ENCODE measurements around the gene CHCHD3.
"Not testable (repeated sequence)": the region's sequence is repeated elsewhere in the genome, so short reads cannot be mapped to it uniquely, and the experiment has no call there.

The CHCHD3 gene

DNA sequence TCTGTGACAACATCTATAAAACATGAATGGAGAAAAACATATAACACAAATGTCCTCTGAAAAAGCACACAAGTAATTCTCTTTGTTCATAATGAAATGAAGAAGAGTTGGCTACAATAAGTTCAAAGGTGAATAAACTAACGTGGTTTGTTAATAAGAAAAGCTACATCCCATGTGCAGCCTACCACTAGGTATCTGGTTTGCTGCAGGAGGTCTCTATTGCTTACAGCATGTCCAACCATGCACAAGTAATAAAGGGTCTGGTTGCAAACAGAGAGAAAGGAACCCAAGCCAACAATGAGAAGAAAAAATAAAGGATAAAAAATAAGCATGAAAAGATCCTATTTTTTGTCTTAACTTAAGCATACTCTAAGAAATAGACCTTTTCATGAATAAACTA, 139.2 kb downstream of the CHCHD3 start:
- no peak for FAIRE-seq

DNA sequence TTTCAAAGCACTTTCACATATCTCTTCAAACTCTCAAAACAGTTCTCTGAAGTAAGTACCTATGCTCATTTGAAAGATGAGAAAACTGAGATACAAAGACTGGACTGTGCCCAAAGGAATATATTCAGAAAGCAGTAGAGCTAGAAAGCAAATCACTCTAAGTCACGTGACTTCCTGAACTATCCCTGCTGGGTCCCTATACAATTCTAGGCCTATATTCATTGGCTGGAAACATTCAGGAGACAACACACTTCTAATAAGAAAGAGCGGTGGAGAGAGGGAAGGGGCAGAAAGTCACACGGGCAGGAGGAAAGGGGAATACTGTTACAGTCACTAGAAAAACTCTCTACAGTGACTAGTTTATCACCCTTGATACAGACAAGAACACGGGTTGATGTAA, 140.0 kb downstream of the CHCHD3 start:
- no peak for FAIRE-seq

DNA sequence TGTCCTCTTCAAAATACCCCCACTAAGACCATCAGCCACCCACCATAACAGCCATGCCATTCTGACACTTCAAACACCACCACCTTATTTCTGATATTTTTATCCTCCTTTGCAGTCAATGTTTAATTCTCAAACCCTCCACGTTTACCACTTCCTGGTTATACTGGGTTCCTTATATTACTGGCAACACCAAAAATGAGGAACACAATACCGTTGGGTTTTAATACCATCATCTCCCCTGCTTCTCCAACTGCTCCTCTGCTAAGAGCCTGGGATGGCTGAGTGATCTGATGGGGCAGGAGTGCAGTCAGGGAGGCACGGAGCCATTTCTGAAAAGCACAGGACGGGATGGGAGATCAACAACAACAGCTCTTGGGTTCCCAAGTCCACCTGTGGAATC, 140.5 kb downstream of the CHCHD3 start:
- FAIRE-seq: no peak

DNA sequence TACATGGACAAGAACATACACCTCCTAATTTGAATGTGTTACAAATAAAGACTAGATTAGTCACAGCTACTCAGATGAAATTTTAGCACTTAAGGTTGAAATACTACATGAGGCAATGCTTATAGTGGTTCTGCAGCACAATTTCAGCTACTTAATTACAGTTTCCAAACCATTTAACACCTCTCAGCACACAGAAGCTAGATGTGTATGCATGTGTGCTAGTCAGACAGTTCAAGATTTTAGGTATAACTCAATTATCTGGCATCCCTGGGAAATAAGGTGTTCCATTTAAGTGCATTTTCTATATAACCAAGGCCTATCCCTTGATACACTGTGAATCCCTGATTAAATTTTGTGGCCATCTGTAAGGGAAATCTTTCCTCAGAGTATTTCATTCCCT, 141.8 kb downstream of the CHCHD3 start:
- FAIRE-seq: no peak

DNA sequence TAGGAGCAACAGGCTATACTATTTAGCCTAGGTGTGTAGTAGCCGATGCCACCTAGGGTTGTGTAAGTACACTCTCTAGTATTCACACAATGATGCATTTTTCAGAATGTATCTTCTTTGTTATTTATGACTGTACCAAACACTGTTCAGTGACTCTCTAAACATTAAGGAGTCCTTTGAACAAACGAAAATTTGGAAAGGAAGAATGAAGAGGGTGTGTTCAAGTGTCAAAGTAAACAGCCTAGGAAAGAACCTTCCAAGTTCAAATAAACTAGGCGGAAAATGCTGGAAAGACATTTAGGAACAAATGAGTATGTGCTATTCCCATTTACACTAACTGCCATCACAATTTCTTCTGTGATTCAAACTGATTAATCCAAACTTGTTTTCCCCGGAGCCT, 142.4 kb downstream of the CHCHD3 start:
- no peak for FAIRE-seq

DNA sequence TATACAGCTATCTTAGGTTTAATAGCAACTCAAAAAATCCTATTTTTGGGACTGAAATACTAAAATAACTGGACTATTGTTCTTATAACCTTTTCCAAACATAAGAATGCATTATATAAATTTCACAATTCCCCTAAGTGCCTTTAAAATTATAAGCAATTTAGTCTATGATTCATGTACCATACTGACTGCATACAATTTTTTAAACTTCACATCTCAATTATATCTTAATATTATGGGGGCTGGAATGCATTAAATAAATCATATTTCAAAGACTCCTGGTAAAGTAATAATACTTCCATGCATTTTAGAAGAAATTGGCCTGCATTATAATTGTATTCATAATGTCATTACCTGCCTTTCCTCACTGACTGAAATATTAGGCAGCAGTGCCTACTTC, 144.6 kb downstream of the CHCHD3 start:
- FAIRE-seq: no peak

DNA sequence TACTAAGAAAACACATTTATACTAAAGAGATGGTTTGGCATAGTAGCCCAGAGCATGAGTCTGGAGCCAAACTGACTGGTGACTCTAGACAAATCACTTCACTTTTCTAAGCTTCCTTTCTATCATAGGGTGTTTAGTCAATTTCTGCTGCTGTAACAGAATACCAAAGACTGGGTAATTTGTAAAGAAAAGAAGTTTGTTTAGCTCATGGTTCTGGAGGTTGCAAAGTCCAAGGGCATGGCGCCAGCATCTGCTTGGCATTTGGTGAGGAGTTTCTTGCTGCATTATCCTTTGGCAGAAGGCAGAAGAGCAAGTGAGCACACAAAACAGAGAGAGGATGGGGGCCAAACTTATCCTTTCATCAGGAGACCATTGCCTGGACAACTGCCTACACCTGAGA, 146.3 kb downstream of the CHCHD3 start:
- FAIRE-seq: no peak

DNA sequence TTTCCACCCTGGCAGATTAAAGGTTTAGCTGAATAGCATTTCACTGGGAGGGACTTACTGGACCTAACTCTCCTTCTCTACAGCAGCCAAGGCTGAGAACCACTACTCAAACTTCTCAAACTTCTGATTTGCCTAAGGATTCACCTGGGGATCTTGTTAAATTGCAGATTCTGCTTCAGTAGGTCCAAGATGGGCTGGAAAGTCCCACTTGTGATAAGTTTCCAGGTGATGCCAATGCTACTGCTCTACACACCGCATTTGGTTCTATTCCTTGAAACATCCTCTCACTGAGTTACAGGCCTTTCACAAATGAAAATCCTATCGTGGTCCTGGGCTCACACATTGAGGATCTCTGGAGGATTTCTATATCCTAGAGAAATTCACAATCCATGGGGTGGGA, 147.9 kb downstream of the CHCHD3 start:
- FAIRE-seq: no peak

DNA sequence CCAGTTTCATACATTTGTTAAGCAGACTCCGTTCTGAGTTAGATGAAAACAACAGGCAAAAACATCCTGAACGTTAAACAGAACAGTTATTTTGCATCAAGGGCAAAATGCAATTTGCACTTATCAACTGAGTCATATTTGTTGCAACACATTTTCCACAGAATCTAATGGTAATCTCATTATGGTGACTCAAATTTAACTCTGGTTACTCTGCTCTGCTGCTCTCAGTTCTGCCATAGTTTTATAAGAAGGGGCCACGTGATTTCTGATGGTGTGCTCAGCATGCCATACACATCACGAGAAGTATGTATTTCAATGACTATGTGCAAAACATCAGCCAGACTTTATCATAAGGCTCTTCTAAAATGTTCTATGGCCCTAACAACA, 148.8 kb downstream of the CHCHD3 start:
- FAIRE-seq: no peak

DNA sequence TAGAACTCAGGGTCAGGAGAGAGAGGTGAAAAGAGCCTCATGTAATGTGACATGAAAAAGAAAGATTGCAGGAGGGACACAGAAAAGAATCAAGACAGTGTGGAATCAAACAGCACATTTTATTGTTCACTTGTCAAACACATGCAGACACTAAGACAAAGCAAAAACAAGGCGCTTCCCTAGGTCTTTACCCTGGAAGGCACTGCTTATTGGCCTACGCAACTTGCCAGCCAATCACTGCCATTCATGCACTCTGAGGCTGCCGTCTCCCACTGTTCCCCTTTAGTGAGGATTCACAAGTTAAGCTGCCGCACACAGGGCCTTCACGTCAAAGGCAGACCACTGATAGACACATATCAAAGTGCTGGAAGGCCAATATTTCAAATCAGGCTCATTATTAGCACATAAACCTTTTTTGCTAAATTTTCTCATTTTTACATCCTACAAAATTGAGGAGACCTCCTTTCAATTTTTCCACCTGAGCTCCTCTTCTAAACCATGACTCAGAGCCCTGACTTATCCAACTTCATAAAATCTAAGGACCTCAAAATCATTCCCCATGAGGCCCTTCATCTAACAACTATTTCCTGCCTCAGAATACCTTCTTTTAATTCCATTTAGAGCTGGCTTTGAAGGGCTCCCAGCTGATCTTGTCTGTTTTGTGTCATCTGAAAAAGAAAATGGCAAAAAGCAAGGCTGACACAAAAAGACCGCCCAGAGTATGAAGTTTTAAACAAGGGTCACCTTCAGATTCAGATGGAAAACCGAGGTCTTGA, 149.4 kb downstream of the CHCHD3 start:
- FAIRE-seq: no peak

DNA sequence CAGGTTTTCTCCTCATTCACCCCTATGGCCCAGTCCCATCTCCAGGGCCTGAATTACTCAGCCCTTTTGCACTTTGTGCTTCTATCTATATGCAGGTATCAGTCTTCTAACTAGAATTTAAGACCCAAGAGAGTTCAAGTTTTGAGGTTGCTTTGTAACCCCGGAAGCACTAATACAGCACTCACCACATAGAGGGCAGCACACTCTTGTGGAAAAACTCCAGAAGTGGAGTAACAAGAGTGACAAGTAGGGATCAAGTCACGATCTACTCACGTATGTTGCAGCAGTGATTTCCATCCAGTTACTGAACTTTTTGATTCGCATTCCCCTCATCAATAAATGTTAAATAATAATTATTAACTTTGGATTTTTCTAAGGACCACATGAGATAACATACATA, 151.0 kb downstream of the CHCHD3 start:
- no peak for FAIRE-seq

DNA sequence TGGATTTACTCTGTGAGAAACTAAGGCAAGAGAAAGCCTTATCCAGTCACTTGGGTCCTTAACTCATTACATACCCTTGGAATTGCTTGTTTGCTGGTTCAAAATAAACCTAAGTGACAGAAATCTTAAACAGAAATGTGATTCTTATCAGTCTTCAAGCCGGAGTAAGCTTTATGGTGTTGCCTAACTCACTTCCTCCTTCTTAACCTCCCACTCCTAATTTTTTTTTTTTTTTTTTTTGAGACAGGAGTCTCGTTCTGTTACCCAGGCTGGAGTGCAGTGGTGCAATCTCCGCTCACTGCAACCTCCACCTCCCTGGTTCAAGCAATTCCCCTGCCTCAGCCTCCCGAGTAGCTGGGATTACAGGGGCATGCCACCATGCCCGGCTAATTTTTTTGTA, 151.9 kb downstream of the CHCHD3 start:
- FAIRE-seq: not testable (repeated sequence)

DNA sequence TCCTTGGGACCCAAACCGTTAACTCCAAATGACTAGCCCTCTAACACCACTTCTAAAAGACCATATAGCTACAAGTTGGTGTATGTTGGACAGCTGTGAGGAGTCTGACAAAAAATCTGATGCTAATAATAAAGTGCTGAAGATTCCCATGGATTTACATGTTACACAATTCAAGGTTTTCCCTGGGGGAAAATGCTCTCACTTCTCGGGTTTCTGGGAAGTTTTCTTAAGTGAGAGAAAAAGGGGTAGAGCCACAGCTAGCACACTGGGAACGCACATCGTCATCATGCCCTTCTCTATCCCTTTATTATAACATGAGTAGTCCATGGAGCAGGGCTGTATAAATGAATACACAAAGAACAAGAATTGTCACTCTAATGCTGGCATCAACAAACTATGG, 162.1 kb downstream of the CHCHD3 start:
- no peak for FAIRE-seq

DNA sequence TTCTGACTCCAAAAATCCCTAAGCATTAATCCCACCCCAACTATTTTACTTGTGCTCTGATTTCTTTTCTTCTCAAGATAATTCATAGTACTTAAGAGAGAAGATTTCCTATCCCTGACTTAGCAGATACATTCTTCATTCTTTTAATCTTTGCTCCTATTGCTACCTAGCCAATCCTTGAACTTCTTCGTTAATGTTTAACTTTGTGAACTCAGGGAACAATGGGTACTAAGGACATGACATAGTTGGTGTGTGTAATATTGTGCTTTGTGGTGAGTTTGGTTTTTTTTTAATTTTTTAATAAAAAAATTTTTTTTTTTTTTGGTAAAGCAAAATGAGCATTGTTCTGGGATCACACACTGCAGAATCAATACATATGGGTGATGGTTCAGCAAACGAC, 166.2 kb downstream of the CHCHD3 start:
- no peak for FAIRE-seq

DNA sequence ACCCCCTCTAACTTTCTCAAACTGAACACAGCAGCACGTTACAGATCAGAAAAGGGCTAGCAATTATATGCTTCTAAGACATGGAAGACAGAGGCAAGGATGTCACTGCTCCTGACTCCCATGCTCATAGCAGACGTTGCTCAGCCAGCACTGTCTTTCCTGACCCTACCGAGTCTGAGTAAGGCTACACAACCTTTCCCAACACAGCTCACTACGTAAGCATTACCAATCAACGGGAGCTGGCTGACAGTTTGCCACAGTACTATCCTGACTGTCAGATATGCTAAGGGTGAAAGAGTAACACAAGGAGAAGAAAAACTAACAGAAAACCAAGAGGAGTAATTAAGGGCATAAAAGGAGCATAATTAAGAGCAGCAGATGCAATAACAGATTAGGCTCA, 171.2 kb downstream of the CHCHD3 start:
- no peak for FAIRE-seq

DNA sequence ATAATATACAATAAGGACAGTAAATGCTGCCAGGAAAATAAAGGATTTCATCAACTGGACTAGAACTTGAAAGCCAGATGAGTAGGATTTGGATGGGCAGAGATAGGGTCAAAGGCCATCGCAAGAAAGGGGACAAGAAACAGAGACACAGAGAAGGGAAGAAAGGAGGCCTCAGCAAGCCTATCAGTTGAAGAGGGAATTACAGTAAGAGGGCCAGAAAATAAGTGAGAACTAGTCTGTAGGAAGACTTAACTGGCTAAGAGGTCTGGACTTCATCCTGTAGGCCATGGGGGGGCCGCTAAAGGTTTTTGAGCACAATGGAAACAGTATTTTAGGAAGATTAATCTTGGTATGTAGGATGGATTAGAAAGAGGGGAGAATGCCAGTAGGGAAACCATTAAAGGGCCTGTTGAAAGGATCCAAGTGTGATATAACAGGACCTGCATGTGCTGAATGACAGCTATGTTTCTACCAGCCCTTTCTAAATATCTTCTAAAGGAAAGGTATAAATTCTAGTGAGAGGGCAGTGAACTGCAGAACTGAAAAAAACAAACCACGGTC, 174.4 kb downstream of the CHCHD3 start:
- no peak for FAIRE-seq

DNA sequence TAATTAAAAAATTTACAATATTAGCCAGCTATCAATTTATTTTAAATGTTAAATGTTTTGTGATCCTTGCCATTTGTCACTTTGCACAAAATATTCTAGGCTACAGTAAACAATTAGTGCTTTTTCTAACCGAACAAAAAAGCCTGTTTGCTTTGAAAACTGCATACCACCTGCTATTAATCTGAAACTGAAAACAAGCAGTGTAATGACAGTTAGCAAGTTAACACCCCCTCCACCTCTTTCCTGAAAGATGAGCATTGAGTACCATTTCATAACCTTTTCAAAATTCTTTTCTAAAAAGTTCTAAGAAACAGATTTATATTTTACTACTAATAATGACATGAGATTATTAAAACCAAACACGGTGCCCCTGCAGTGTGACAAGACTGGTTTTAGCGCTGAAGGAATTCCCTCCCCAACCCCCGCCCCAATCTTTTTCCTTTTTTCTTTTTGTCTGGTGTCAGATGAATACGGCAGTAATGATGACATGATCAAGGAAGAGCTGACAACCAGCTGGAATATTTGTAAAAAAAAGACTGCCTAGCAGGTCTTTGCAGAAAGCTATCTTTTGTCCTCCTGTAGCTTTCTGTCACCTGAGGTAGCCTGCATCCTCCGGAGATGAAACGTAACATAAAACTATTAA, 175.6 kb downstream of the CHCHD3 start:
- no peak for FAIRE-seq

DNA sequence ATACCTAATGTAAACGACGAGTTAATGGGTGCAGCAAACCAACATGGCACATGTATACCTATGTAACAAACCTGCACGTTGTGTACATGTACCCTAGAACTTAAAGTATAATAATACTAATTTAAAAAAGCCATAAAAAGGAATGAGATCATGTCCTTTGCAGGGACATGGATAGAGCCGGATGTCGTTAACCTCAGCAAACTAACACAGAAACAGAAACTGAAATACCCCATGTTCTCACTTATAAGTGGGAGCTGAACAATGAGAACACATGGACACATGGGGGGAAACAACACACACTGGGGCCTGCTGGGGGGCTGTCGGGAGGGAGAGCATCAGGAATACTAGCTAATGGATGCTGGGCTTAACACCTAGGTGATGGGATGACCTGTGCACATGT, 176.8 kb downstream of the CHCHD3 start:
- not testable (repeated sequence) for FAIRE-seq

DNA sequence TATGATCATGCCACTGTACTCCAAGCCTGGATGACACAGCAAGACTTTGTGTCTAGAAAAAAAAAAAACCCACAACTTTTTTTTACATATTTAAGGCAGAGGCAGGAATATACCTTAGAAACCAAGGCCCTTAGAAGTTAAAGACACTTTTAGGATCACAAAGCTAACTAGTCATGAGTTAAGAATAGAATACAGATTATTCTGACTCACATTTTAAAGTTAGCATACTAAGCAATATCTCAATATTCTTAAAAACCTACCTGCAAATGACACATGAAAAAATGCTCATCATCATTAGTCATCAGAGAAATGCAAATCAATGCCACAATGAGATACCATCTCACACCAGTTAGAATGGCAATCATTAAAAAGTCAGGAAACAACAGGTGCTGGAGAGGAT, 177.7 kb downstream of the CHCHD3 start:
- FAIRE-seq: no peak

DNA sequence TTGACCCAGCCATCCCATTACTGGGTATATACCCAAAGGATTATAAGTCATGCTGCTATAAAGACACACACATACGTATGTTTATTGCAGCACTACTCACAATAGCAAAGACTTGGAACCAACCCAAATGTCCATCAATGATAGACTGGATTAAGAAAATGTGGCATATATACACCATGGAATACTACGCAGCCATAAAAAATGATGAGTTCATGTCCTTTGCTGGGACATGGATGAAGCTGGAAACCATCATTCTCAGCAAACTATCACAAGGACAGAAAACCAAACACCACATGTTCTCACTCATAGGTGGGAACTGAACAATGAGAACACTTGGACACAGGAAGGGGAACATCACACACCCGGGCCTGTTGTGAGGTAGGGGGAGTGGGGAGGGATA, 179.6 kb downstream of the CHCHD3 start:
- FAIRE-seq: not testable (repeated sequence)

DNA sequence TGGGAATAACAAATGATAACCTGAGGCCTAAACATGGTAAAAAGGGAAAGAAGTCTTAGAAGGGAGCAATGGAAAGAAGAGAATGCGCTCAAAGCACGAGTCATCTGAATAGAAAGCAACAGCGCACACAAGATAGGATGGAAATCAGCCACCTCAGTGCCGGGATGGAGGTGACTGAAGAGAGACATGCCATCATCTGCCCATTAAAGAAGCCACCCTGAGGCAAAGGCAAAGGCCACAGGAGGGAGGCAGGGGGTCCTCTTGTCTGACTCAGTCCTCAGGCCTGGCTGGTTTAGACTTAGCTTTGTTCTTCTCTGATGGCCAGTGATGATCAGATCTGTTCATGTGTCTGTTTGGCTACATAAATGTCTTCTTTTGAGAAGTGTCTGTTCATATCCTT, 180.6 kb downstream of the CHCHD3 start:
- FAIRE-seq: no peak

DNA sequence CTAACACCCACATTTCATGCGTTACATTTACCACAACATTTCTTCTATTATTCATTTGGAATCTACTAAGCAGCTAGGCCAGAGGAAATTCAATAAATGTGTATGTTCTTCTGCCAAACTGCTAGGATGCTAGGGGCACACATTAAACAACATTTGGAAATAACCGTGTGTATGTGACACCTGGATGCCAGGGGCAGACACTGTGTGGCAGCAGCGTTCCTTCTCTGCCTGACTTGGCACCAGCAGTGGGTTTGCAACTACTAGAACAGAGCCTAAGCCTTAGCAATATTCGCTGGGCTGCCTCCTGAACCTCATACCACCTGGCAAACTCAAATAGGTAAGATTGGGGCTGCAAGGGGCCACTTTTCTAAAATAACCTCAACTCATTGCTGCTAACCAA, 182.1 kb downstream of the CHCHD3 start:
- FAIRE-seq: no peak

DNA sequence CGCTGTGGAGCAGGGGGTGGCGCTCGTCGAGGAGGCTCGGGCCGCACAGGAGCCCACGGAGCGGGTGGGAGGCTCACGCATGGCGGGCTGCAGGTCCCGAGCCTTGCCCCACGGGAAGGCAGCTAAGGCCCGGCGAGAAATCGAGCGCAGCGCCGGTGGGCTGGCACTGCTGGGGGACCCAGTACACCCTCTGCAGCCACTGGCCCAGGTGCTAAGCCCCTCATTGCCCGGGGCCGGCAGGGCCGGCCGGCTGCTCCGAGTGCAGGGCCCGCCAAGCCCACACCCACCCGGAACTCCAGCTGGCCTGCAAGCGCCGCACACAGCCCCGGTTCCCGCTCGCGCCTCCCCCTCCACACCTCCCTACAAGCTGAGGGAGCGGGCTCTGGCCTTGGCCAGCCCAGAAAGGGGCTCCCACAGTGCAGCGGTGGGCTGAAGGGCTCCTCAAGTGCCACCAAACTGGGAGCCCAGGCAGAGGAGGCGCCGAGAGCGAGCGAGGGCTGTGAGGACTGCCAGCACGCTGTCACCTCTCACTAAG, 183.2 kb downstream of the CHCHD3 start:
- FAIRE-seq: not testable (repeated sequence)

DNA sequence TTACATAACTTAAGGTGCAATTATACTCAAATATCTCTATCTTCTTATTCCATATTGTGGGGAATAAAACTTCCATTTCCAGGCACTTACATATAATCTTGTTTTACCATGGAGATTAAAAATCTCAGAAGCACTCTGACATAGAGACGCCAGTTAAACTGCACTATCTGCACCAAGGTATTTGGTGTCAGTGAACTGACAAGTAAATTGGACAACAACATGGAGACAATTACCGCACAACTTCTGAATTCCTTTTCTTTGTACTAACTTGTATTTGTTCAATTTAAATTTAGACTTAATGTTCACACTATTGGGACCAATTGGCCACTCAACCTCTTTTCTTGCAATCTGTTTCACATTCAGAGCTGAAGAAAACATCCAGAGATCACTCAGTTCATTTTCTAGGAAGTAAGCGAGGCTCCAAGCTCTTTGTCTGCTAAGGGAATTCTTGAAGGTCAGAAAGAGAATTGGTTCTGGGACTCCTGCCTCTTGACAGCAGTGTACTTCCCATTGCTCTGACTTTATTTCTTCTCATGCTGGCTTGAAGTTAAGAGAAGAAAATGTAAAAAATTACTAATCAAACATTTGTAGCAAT, 184.7 kb downstream of the CHCHD3 start:
- no peak for FAIRE-seq
